HG02981 (cell line): ENCODE results near the gene IFI35.
A peak's percentile ranks its signal among the peaks of the same experiment; 100 is the strongest.

Experiments used
- ATAC-seq: cut with Tn5 transposase; IDR thresholded peaks from one replicate; pipeline ENCODE4 v1.9.1; 2021; ENCODE audit warnings: mild to moderate bottlenecking, moderate library complexity; ENCODE audit not compliant: unreplicated experiment

Gene IFI35

DNA sequence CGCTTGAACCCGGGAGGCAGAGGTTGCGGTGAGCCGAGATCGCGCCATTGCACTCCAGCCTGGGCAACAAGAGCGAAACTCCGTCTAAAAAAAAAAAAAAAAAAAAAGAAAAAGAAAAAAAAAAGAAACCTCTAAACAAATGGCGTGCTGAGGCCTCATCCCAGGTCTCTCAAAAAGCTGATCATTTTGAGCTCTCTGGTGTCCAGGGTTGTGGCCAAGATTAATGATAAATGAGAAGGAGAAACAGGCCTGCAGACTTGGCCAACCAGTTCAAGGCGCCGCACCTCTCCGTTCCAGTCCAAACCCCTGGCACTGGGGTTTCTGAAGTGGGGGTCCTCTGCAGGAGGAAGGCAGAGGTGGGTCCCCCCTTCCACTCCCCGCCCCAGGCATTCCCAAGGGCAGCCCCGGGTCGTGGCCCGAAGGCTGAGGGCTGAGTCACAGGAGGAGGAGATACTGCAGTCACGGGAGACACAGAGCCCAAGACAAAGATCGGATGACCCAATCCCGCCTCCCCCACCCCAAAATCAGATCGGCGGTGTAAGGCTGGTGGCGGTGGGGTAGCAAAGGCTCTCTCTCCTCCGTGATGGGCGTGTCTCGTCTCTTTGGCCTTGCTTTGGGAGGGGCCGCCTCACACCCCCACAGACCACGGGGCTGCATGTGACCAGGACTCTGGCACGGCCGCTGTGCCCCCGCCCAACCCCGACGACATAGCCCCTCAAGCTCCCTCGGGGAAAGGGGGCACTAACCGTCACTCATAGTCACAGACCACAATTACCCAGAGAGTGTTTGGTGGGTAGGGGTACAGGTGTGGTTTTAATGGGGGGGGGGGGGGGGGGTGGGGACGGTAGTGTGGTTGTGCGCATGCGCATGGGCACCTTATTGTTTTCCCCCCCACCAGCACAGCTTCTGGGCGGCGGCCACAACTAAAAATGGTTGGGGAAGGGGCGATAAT, 14.5 kb downstream of the IFI35 start:
- no peak for ATAC-seq

DNA sequence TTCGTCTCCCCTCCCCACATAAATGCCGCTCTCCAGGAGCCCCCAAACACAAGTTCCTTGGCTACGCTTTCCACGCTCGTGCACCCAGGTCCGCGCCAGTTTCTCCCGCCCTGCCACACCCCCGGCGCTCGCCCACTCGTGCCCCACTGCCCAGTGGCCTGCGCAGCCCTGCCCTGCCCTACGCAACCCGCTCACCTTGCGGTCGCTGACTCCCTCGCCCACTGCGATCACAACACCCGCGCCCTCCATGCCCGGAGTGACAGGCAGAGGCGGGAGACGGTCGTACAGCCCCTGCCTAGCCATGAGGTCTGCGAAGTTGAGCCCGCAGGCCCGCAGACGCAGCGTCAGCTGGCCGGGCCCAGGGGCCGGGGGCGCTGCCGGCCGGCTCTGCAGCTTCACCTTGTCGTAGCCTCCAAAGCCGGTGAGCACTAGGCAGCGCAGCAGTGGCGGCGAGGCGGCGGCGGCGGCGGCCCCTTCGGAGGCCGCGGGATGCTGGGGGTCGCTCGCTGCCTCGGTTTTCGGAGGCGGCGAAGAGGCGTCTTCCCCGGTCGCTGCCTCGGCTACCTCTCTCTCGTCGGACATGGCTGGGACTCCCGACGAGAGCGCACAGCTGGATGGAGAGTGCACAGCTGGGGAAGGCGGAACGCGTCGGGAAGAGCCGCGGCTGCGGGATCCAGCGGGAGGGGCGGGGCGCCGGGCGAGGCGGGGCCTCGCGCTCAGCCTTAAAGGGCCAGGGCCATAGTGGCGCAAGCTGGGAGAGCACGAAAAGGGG, 15.3 kb downstream of the IFI35 start, which contains the start of gene VAT1:
Gene VAT1 (minus strand): TSS at position 645 of the 772 bp plus-strand sequence. CDS start 63 bp downstream, at position 582.
- no peak for ATAC-seq

DNA sequence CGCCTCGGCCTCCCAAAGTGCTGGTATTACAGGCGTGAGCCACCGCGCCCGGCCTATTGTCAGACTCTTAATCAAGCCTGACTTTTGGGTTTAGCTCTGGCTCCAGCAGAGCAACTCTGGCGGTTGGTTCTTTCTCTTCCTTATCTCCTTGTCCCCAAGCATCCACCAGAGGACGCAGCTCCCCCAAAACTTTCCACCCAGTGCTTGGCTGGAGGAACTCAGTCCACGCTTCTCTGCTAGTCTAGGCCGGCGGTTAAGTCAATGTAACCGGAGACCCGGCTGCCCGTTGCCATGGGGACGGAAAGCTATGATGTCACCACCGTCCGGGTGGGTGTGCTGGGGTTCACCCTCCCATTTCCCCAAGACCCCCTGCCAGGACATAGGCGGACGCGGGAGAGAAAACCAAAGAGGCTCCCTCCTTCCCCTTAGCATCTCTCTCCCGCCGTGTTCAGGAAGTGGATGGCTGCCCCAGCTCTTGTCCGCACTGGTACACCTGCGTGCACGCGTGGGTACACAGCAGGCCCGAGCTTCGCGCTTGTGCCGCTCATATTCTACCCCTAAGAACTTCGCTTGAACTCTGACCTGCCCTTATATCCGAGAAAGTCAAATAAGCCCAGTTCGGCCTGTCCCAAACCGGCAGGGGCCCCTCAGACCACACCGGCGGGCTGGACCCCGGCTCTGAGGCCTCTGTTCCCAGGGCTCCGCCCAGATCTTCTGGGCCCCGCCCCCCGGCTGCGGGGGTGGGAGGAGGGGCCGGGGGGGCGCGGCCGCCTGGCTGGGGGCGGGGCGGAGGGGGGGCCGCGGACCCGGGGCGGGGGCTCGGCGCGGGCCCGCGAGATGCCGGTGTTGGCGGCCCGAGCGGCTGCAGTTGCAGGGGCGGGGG, 18.1 kb downstream of the IFI35 start, which contains the start of gene RND2:
Gene RND2 (plus strand): TSS at position 825 of the 883 bp plus-strand sequence. CDS start 117 bp downstream, outside the sequence.
- peak; percentile 47 for ATAC-seq

DNA sequence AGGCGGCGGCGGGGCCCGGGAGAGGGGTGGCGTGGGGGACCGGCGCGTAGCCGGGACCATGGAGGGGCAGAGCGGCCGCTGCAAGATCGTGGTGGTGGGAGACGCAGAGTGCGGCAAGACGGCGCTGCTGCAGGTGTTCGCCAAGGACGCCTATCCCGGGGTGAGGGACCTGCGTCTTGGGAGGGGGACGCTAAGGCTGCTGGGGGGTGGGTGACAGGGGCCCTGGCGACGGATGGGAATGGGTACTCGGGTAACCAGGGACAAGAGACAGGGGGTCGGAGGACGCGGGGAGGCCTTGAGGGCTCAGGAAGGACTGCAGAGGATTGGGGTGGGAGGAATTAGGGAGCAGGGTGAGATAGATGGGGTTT, 18.7 kb downstream of the IFI35 start:
- no peak for ATAC-seq

DNA sequence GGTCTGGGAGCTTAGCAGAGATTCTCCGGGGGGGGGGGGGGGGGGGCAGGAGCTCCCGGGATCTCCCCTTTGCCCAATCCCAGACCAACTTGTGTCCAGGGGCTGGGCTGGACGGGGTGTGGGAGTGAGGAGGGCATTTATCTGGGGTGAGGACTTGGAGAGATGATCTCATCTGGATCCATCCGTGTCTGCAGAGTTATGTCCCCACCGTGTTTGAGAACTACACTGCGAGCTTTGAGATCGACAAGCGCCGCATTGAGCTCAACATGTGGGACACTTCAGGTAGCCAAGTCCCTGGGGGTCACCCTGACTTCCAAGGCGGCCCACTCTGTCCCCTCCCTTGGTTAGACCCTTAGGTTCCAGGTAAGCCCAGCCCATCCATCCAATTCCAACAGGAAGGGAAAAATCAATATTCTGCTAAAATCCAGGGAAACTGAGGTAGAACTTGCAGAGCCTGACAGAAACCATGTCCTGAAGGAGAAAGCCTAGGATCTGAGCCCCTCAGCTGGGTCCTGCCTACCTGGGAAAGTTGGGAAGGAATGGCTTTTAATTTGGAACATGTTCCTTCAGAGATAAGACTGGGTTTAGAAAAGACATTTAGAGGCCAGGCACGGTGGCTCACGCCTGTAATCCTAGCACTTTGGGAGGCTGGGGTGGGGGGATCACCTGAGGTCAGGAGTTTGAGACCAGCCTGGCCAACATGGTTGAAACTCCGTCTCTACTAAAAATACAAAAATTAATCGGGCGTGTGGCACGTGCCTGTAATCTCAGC, 19.4 kb downstream of the IFI35 start:
- ATAC-seq: no peak

DNA sequence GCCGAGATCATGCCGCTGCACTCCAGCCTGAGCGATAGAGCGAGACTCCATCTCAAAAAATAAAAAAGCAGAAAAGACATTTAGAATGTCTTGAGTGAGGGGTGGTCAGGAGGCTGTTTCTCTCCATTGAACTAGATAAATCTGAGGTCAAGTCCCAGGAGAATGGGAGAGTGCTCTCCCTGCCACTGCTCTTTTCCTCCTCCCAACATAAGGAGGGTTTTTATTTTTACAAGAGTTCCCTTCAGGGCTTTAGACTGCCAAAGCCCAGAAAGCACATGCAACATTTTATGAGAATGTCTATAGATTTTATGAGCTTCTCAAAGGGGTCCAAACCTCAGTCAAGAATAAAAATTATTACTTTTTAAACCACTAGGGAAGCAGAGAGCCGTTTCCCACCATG, 20.0 kb downstream of the IFI35 start:
- no peak for ATAC-seq

DNA sequence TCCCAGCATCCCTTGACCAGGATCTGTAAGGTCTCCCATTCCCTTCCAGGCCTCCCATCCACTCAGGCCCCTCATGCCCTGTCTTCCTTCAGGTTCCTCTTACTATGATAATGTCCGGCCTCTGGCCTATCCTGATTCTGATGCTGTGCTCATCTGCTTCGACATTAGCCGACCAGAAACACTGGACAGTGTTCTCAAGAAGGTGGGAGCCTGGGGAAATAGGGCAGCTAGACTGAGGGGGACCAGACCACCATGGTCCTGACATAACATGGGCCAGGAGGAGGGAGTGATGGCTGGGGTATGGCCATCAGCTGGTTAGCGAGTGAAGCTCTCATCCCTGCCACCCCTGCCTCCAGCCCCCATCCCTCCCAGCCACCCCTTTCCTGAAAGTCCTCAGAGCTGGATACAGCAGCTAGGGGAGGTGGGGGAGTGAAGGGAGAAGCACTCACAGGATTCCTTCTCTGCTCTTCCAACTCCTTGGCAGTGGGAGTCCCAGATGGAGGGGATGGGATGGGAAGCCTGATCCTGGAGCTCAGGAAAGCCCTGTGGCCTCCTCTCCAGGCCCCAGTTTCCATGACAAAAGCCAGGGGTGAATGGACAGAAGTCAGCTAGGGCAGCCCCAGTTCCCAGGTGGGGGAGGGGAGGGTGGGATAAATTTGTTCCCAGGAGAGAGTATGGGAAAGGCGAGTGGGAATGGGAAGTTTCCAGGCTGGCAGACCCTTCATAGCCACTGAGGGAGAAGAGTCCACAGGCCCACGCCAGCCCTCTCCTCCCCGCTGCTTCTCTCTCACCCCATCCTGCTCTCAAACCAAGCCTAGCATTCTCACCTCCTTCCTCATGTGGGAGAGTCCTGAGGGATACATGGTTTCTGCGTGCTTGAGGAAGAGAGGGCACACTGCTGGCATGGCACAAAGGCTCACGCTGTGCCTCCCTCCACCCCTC, 20.8 kb downstream of the IFI35 start:
- ATAC-seq: no peak

DNA sequence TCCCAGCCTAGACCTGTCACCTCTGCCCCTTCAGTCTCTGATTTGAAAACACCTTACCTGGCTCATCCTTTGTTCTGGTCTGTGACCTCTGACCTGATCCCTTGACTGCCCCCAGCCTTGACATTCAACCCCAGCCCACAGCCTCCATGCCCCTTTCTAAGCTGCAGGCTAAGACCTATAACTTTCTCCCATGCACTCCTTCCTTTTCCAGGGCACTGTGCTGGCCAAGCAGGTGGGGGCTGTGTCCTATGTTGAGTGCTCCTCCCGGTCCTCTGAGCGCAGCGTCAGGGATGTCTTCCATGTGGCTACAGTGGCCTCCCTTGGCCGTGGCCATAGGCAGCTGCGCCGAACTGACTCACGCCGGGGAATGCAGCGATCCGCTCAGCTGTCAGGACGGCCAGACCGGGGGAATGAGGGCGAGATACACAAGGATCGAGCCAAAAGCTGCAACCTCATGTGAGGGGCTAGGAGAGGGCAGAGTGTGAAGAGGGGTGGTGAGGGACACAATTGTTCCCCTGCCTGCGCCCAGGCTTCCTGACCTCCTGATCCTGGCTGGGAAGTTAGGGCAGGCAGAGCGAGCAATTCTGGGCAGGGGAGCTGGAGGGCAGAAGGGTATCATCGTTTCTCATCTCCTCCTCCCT, 21.8 kb downstream of the IFI35 start:
- no peak for ATAC-seq

DNA sequence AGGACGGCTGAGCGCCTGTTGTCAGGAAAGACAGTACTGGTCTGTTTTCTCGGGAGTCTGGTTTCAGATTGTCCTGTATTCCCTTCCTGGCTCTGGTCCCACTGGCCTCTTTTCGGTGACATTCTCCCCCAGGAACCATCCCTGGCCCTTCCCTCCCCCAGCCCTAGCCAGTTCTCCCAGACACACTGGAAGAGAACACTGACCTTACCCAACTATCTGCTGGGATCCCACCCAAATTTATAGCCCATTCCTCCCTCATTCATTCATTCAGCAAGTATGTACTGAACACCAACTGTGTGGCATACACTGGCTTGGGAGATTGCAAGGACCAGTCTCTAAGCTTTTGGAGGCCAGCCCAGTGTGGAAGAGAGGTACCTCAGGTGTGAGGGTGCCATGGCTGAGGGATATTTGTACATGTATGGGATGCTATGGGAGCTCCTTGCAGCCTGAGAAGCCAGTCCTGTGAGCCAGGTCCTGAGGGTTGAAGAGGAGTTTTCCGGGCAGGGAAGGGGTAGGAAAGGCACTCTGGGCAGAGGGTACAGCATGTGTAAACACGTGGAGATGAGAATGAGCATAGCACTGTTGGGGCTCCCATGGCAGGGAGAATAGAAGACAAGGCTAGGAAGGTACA, 23.7 kb downstream of the IFI35 start:
- ATAC-seq: no peak

DNA sequence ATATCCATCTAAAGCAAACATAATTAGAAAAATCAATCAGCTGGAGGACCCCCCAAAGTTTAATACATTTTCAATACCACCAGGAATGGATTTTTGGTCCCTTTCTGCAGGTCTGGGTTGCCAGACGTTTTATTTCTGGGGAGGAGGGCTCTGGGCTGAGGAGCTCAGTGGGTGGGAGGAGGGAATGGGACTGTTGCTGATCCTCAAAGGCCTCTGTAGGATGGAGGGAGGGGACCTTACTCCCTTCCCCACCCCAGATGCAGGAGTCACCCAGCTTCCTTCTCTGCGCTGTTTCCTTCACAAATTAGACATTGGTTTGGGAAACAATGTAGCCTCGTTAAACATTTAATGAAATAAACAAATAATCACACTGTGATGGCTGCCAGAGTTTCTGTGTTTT, 25.1 kb downstream of the IFI35 start:
- ATAC-seq: no peak

DNA sequence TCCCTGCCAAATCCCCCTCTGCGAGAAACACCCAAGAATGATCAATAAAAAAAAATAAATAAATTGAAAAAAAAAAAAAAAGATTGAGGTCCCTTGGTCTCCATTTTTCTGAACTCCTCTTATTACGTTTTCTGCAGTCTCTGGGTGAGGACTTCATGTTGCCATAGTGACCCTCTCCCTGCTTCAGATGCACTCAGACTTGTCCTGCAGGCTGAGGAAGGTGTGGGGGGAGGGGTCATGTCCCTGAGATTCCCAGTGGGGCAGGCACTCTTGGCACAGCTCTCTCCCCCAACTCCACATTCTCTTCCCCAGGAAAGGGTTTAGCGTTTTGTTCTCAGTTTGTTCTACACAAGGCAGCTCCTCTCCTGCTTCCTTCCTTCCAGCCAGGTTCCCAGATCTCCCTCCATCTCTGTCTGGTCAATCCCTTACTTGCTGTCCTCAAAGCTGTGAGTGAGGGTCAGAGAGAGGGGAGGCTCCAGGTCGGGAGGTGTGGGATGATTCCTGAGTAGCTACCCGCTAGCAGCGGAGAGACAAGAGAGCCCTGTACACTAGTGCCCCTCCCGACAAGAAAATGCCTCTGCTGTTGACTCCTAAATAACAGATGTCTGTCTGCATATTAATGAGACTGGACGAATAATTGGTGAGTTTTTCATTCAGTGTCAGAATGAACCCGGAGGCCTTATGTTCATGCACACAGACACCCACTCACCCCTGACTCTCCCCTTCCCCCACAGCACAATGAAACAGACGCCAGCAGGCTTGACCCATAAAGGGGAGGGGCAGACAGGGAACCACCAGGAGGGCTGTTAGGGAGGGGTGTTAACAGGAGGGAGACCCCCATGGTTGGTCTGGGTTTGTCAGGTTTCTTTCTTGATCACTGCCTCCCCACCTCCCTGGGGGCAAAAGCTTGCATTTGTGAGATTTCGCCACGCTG, 27.6 kb downstream of the IFI35 start:
- no peak for ATAC-seq

DNA sequence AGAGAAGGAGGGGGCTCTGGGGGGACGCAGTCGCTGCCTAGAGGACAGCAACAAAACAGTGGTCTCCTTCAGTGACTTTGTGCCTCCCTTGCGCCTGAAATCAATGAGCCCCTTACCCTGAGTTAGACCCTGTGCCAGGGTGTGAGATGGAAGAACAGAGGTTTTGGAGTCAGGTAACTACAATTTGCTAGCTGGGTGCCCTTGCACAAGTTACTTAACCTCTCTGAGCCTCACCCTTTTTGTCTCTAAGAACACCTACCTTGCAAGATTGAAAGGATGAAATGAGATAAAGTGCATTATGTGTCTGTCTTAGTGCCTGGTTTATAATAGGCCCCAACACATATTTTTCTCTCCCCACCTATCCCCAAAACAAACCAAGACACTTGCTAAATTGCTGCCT, 28.3 kb downstream of the IFI35 start:
- no peak for ATAC-seq

DNA sequence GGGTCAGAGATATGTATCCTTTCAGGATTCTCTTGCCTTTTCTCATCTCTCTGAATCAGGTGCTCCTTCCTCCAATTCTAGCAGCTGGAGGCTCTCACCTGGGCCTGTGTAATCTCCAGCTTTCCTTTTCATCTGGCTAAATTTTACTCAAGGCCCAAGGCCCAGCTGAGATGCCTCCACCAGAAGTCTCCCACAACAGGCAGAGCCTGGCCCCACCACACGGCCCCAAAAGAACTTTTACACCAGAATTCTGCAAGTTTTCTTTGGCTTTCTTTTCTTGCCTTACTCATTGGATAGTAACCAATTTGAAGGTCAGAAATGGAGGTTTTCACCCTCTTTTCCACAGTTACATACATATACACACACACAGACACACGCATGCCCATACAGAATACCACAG, 33.1 kb downstream of the IFI35 start:
- ATAC-seq: no peak

DNA sequence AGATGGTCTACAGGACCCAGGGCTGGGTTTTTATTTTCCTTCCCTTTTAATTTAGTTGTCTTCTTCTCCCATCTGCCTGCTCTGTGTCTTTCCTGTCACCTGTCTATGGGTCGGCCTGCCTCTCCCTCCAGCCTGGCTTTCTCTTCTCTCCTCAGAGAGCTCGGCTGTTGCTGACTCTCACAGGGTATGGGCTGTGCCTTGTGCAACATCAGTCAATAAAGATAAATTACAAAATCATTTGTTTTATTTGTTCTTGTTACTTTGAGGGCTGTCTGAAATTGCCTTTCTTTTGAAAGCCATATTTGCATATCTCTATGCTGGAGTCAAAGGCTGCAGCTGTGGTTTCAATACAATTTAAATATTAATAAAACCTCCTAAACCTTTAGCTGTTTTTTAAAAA, 34.1 kb downstream of the IFI35 start:
- no peak for ATAC-seq

DNA sequence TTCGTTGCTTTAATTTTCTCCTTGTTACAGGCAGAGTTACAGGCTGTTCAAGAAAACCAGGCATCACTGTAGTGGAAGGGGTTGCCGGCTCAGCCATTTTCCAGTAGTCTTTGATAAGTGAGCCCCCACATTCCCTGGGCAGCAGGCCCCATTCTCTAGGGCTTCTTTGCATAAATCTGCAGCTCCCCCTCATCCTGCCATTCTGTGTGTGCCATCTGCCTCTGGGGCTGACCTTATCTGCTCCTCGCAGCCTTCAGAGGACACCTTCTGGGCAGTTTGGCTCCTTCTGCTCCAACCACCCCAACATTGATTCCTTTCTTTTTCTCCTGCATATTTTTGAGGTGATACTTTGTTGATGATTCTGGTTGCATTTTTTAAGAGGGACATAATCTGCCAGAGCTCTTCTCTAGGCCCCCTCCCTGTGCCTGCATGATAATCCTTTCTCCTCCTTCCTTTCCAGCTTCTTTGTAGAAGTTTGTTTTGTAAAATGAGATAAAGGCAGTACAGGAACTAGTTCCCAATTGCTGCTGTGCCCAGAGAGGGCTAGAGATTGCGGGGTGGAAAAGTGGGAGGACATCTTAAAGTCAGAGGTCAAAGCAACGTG, 35.5 kb downstream of the IFI35 start:
- ATAC-seq: no peak

DNA sequence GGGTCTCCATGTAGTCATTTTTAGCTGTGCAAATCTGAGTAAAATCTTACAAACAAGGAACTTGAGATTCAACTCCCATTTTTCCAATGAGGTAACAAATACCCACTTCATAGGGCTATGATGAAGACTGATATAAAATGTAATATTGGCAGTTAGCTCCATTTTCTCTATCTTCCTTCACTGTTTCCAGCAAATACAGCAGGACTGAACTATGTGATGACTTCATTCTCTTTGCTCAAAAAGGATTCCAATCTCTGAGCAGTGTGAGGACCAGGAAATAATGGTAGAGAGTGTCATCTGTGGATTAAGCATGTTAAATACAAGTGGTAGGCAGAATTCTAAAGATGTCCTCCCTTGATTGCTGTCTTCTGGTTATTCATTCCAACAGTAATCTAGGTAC, 36.7 kb downstream of the IFI35 start:
- ATAC-seq: no peak

DNA sequence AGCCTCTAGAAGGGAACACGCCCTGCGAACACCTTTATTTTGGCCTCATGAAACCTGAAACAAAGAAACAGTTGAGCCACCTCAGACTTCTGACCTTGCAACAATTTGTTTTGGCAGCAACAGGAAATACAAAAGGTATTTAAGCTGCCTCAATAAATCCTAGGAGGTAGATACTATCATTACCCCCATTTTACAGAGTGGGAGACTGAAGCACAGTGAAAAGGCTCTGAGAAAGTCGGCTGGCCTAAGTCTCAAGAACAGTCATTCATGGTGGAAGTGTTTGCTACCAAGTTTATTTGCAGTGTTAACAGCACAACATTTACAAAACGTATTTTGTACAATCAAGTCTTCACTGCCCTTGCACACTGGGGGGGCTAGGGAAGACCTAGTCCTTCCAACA, 37.4 kb downstream of the IFI35 start:
- ATAC-seq: no peak
